RWPE2 (cell line): ENCODE measurements around the gene CSNK1D.

Experiments
- ATAC-seq: fragments of 200-7000 bp; cut with Tn5 transposase; 3 replicates; pipeline ENCODE4 v1.9.1; 2021; ENCODE audit warnings: low read depth
- DNase-seq: peaks from one replicate; pipeline ENCODE4 v3.0.0-alpha.2; 2020; ENCODE audit warnings: low spot score
- H3K27ac ChIP-seq: fragments of 450-650 bp; 2 replicates; pipeline ENCODE4 v1.5.1; 2017; ENCODE audit warnings: mild to moderate bottlenecking; ENCODE audit not compliant: poor library complexity, severe bottlenecking
- H3K27me3 ChIP-seq: fragments of 250-450 bp; sonication (Bioruptor Pico); 2 replicates; pipeline ENCODE4 v1.5.1; 2021; ENCODE audit warnings: mild to moderate bottlenecking, moderate library complexity; ENCODE audit not compliant: insufficient read depth, poor library complexity, severe bottlenecking
- H3K36me3 ChIP-seq: fragments of 250-450 bp; sonication (Bioruptor Pico); 2 replicates; pipeline ENCODE4 v1.5.1; 2020; ENCODE audit warnings: low read depth, mild to moderate bottlenecking, moderate library complexity
- H3K4me1 ChIP-seq: fragments of 250-450 bp; sonication (Bioruptor Pico); 2 replicates; pipeline ENCODE4 v1.5.1; 2021; ENCODE audit warnings: mild to moderate bottlenecking, moderate library complexity; ENCODE audit not compliant: insufficient read depth, poor library complexity, severe bottlenecking
- H3K4me3 ChIP-seq: fragments of 250-450 bp; sonication (Bioruptor Pico); 2 replicates; pipeline ENCODE4 v1.5.1; 2021; ENCODE audit warnings: mild to moderate bottlenecking, moderate library complexity; ENCODE audit not compliant: severe bottlenecking
- H3K9me3 ChIP-seq: fragments of 250-450 bp; sonication (Bioruptor Pico); 2 replicates; pipeline ENCODE4 v1.5.1; 2021; ENCODE audit warnings: mild to moderate bottlenecking, moderate library complexity; ENCODE audit not compliant: severe bottlenecking
- TF ChIP-seq, protein P1 (sequence below): fragments of 450-650 bp; IDR thresholded peaks from one replicate; pipeline ENCODE4 v1.5.1; 2017; ENCODE audit warnings: mild to moderate bottlenecking, moderate library complexity; ENCODE audit not compliant: poor library complexity, severe bottlenecking

CSNK1D gene

DNA sequence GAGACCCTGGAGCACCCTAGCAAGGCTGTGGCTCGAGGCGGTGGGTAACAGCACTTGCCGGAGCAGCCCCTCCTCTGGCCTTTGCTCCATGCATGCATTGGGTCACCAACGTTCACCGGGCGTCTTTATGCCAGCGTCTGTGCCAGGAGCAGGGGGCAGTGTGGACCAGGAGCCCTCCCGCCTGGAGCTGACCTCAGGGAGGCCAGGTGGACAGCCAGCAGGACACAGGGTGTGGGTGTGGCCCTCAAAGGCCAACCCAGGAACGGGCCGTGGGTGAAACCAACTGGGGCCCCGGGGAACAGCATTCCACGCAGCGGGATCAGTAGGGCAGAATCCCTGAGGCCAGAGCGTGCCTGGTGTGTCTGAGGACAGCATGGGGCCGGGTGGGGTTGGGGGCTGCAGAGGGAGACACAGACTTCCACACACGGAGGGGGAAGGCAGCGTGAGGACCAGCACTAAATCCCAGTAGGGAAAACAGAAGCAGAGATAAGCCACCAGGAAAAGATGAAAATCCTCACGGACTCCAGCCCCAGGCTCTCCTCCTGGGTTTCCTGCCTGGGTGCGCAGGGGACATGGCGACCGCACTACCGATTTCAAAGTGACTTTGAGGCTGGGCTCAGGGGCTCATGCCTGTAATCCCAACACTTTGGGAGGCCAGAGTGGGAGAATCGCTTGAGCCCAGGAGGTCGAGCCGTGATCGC lies 46.8 kb upstream of the CSNK1D start:
- no peaks in the 10 kb centered on the region for H3K27me3 ChIP-seq
- no peak overlapping the region for H3K4me3 ChIP-seq
- TF ChIP-seq, protein P1, sequence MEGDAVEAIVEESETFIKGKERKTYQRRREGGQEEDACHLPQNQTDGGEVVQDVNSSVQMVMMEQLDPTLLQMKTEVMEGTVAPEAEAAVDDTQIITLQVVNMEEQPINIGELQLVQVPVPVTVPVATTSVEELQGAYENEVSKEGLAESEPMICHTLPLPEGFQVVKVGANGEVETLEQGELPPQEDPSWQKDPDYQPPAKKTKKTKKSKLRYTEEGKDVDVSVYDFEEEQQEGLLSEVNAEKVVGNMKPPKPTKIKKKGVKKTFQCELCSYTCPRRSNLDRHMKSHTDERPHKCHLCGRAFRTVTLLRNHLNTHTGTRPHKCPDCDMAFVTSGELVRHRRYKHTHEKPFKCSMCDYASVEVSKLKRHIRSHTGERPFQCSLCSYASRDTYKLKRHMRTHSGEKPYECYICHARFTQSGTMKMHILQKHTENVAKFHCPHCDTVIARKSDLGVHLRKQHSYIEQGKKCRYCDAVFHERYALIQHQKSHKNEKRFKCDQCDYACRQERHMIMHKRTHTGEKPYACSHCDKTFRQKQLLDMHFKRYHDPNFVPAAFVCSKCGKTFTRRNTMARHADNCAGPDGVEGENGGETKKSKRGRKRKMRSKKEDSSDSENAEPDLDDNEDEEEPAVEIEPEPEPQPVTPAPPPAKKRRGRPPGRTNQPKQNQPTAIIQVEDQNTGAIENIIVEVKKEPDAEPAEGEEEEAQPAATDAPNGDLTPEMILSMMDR = no peak
- H3K36me3 ChIP-seq = no peaks in the 10 kb centered on the region
- no peaks in the 10 kb centered on the region for H3K9me3 ChIP-seq
- peaks cover 7% of the 10 kb centered on the region for H3K4me1 ChIP-seq
- H3K27ac ChIP-seq = no peak overlapping the region
- DNase-seq (no peak), ATAC-seq (no peak)

DNA sequence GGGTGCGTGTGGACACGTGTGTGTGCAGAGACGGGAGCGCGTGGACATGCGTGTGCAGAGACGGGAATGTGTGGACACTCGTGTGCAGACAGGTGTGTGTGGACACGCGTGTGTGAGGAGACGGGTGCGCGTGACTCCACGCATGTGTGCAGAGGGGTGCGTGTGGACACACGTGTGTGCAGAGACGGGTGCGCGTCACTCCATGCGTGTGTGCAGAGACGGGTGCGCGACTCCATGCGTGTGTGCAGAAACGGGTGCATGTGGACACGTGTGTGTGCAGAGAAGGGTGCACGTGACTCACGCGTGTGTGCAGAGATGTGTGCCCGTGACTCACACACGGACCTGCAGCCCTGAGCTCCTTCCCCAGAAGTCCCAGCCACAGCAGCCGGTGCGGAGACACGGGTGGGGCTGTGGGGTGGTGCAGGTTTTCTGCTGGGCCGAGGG lies 46.1 kb upstream of the CSNK1D start:
- Histone ChIP-seq H3K36me3 (no peaks in the 10 kb centered on the region), H3K9me3 (no peaks in the 10 kb centered on the region), H3K4me3 (no peak overlapping the region), H3K27ac (no peak overlapping the region), H3K27me3 (no peaks in the 10 kb centered on the region), H3K4me1 (peaks cover under 1% of the 10 kb centered on the region)
- TF ChIP-seq, protein P1 = no peak
- DNase-seq (no peak), ATAC-seq (no peak)

DNA sequence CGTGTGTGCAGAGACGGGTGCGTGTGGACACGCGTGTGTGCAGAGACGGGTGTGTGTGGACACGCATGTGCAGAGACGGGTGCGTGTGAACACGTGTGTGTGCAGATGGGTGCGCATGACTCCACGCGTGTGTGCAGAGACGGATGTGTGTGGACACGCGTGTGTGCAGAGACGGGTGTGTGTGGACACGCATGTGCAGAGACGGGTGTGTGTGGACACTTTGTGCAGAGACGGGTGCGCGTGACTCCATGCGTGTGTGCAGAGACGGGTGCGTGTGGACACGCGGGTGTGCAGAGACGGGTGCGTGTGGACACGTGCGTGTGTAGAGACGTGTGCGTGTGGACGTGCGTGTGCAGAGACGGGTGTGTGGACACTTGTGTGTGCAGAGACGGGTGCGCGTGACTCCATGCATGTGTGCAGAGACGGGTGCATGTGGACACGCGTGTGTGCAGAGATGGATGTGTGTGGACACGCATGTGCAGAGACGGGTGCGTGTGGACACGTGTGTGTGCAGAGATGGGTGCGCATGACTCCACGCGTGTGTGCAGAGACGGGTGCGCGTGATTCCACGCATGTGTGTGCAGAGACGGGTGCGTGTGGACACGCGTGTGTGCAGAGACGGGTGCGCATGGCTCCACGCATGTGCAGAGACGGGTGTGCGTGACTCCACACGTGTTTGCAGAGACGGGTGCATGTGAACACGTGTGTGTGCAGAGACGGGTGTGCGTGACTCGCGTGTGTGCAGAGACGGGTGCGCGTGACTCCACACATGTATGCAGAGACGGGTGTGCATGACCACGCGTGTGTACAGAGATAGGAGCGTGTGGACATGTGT lies 45.5 kb upstream of the CSNK1D start:
- Histone ChIP-seq H3K36me3 (no peaks in the 10 kb centered on the region), H3K27me3 (no peaks in the 10 kb centered on the region), H3K4me3 (no peak overlapping the region), H3K4me1 (no peaks in the 10 kb centered on the region), H3K9me3 (no peaks in the 10 kb centered on the region), H3K27ac (no peak overlapping the region)
- ATAC-seq = no peak
- TF ChIP-seq, protein P1 = no peak
- no peak for DNase-seq

DNA sequence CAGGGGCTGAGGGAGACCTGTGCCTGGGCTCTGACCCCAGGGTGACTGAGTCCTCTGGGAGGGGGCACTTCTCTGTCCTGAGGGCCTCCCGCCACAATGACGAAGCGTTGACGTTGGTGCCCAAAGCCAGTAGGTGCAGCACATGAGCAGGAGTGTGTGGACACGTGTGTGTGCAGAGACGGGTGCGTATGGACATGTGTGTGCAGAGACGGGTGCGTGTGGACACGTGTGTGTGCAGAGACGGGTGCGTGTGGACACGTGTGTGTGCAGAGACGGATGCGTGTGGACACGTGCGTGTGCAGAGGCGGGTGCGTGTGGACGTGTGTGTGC lies 44.6 kb upstream of the CSNK1D start:
- Histone ChIP-seq H3K4me3 (no peak overlapping the region), H3K9me3 (no peaks in the 10 kb centered on the region), H3K4me1 (no peaks in the 10 kb centered on the region), H3K27ac (no peak overlapping the region), H3K36me3 (no peaks in the 10 kb centered on the region), H3K27me3 (no peaks in the 10 kb centered on the region)
- TF ChIP-seq, protein P1 = no peak
- DNase-seq (no peak), ATAC-seq (no peak)
